GM18499 (cell line): ENCODE measurements around the gene SEMA3B.
"Not testable (repeated sequence)": the region's sequence is repeated elsewhere in the genome, so short reads cannot be mapped to it uniquely, and the experiment has no call there.

Experiments
- ATAC-seq: cut with Tn5 transposase; IDR thresholded peaks from one replicate; pipeline ENCODE4 v1.9.1; 2021; ENCODE audit warnings: moderate number of reproducible peaks; ENCODE audit not compliant: insufficient read depth, unreplicated experiment

SEMA3B gene

GRCh38 chr3:50303013-50303815 is 34.3 kb downstream of the SEMA3B start, which contains the start of gene HYAL1:
TSS of gene HYAL1 (minus strand) at chr3:50303574. CDS start at chr3:50302956, 618 bp downstream.
- ATAC-seq: no peak

- no peak for ATAC-seq
Observed at GRCh38 chr3:50304601-50305000, 35.7 kb downstream of the SEMA3B start.

DNA sequence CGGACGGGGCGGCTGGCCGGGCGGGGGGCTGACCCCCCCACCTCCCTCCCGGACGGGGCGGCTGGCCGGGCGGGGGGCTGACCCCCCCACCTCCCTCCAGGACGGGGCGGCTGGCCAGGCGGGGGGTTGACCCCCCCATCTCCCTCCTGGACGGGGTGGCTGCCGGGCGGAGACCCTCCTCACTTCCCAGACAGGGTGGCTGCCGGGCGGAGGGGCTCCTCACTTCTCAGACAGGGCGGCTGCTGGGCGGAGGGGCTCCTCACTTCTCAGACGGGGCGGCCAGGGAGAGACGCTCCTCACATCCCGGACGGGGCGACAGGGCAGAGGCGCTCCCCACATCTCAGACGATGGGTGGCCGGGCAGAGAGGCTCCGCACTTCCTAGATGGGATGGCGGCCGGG is 43.1 kb downstream of the SEMA3B start:
- not testable (repeated sequence) for ATAC-seq

DNA sequence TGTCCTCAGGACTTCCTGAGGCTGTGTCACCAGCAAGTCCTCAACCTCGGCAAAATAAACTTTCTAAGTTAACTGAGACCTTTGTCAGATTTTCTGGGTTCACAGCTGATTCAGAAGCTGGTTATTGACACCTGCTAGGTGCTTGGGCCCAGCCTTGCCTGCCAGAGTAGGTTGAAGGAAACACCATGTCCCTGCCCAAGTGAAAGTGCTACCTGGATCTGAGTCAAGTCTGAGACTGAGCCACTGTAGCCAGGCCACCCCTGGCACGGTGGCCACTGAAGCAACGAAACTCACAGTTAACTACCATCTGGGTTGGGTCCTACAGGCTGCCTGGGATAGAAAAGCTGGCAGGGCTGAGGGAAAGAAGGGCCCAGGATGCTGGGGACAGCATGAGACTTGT is 45.4 kb downstream of the SEMA3B start:
- no peak for ATAC-seq

- ATAC-seq: no peak
Observed at GRCh38 chr3:50314816-50315215, 45.9 kb downstream of the SEMA3B start.

GRCh38 chr3:50316657-50317242 is 47.8 kb downstream of the SEMA3B start:
- no peak for ATAC-seq

DNA sequence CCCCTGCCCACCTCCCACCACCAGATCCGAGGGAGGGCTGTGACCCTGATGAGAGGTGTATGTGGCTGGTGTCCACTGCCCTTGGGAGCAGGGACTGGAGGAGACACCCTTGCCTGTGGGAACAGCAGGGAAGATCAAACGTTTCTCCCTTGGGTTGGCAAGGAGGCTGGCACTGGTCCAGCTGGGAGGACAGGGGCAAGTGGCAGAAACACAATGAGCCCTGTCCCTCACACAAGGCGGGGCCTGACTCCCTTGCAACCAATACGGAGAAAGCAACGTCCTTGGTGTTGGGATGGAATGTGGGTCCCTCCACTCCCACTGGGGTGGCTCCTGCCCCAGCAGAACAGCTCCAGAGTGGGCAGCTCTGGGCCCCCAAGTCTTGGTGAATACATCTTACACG is 48.4 kb downstream of the SEMA3B start:
- no peak for ATAC-seq

DNA sequence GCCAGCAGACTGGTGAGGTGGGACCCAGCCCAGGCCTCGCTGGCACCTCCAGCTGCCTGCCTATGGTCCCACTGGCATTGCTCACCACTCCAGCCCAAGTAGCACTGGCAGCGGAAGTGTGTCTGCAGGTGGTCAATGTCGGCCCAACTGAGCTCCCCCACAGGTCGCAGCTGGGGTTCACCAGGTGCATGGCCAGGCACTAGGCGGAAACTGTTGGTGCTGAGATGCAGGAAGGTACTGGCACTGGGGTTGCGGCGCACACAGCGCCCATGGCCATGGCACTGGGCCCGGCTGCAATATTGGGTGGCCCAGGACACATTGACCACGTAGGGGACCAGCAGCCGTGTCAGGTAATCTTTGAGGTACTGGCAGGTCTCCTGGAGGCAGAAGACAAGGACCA is 49.2 kb downstream of the SEMA3B start:
- ATAC-seq: no peak

DNA sequence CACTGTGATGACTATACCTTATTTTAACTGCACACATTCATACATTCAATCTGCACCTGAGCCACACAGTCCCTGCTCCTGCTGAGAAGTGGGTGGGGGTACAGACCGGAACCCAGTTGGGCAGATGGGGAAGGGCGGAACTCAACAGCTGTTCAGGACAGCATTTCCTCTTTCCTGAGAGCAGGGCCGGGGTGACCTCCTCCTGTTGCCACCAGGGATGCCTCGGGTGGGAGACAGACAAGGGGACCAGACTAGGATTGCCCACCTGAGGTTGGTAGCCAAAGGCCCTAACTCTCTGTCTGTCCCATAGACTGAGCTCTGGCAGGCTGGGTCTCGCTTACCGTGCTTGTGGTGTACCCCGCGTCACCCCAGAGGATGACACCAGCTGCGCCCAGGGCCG is 49.7 kb downstream of the SEMA3B start:
- no peak for ATAC-seq

DNA sequence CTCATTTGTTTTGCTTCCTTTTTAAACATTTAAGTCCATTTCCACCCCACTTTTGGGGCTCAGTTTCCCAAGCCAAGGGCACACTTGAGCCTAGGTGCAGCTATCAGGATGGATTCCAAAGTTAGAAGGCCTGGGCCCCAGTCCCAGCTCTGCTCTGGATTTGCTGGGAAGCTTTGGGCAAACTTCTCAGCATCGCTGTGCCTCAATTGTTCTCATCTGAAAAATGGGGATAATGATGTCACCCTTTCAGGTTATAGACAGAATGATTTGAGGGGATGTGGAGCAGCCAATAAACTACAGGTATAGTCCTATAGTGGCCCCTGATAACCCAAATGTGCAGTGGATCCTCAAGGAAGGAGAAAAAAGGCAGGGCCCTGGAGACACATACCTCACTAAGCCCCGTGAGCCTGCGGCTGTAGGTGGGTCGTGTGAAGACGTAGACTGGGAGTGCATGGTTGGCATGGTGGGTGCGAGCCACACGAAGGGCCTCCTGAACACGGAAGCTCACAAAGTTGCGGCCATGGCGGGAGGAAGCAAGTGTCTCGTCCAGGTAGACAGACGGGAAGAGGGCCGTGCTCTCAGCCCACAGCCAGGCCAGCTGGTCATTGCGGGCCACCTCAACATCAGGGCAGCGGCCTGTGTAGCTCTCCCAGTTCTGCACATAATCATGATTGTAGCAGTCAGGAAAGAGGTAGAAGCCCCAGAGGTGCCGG is 50.4 kb downstream of the SEMA3B start:
- no peak for ATAC-seq

DNA sequence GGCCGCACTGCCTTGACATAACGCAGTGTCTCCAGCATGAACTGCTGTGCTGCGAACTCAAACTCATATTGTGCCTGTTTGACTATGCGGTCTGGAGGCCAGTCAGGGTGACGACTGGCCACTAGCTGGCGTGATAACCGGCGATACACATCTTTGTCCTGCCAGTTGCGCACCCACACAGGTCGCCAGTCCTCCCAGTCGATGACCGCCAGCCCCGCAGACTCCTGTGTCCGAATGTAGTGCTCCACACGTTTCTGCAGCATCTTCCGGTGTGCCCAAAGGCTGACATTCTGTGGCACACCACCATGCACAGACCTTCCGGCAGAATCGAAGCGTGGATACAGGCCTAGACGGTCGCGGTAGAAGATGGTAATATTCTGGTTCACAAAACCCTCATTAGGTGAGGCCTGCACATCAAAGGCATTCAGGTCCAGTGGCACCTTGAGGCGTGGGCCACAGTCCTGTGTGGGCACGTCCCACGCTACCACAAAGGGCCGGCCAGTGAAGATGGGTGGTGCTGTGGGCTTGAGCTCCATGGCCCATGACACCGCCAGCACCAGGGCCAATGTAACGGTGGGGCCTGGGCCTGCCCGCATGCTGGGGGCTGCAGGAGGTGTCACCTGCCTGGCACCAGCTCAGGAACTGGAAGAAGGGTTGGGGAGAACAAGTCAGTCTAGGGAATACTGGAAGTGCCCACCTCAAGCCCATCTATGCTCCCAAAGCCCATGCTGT is 51.1 kb downstream of the SEMA3B start:
- ATAC-seq: no peak

DNA sequence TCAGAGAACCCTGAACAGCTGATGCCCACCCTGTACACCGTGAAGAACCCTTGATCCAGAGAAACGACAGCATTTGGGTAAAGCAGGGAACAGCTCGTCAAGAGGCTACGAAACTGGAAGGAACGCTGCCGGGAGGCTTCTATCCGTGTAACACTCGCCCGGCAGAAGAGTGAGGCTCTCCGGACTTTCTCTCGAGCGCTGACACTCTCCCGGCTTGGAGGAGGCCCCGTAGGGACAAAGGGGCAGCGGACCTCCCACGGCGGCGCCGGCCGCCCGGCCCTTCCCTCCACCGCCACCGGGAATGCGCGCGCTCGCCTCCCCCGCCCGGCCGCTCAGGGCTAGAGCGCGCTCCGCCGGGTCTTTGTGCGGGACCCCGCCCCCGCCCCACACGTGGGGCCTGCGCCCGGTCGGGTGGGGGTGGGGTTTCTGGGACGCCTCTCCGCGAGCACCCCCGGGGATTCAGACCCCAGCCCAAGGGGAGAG is 51.9 kb downstream of the SEMA3B start:
- ATAC-seq: no peak

DNA sequence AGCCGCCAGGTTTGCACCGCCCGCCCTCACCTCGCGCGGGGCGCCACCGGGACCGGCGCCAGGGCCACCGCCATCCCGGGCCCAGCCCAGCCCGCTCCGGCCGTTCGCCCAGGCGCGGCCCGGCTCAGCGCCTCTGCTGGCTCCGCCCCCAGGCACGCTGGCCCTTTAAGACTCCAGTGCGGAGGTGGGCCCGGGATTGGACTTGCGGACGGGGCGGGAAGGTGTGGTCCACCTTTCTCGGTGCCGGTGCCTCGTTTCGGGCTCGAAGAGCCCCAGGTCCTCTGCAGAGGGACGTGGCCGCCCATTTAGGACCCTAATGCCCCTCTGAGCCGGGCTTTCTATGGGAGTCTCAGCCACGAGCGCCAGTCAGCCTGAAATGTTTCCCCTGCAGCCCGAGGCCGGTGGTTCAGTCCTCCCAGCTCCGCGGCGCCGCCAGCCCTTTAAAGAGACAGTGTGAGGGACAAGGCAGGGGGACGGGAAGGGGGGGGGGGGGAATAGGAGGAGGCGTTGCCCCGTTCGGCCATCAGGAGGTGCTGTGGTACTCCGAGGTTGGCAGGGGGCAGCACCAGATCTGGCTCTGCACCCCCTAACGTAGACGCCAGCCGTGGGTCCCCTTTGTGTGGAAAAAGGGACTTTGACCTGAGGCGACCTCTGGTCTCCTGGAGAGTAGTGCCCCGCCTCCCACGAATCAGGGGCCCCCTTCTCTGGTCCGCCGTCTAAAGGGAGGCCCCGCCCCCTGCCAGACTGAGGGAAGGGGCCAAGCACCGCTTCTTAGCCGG is 52.6 kb downstream of the SEMA3B start:
- no peak for ATAC-seq

DNA sequence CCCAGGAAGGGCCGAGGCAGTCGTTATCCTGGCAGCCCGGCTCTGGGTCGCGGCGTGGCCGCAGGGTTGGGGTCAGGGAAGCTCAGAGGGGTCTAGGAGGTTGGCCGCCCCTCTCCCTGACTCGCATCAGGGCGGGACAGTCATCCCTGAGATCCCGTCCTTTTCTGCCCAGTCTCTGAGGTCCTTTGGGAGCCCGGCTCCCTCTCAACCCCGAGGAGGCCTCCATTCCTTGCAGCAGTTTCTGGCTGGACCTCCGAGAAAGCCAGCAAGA is 53.1 kb downstream of the SEMA3B start:
- ATAC-seq: no peak

- no peak for ATAC-seq
Observed at GRCh38 chr3:50322386-50323091, 53.6 kb downstream of the SEMA3B start, which contains the start of gene HYAL2. TSS of gene HYAL2 (minus strand) at chr3:50322745. CDS start at chr3:50320489, 2,256 bp downstream.

DNA sequence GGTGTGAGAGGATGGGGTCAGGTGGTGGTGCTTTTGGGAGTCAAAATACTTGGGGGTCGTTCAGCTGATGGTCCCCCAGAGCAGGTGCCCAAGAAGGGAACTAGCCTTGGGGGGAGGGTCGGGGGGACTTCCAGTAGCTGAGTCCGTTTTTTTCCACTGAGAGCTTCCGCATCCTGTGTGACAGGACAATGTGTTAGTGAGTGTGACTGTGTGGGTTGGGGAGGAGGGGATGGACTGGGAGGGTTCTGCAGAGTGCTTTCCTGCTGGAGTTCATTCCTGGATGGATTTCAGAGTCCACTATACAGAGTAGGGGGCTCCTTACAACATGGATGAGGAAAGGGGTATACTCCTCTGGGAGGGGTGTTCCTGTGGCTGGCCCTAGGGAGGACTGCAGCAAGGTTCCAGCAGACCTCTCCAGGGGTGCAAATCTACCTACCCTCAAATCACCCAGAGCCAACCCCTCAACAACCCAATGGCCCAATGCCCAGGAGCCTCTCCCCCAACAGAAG is 54.2 kb downstream of the SEMA3B start:
- no peak for ATAC-seq

DNA sequence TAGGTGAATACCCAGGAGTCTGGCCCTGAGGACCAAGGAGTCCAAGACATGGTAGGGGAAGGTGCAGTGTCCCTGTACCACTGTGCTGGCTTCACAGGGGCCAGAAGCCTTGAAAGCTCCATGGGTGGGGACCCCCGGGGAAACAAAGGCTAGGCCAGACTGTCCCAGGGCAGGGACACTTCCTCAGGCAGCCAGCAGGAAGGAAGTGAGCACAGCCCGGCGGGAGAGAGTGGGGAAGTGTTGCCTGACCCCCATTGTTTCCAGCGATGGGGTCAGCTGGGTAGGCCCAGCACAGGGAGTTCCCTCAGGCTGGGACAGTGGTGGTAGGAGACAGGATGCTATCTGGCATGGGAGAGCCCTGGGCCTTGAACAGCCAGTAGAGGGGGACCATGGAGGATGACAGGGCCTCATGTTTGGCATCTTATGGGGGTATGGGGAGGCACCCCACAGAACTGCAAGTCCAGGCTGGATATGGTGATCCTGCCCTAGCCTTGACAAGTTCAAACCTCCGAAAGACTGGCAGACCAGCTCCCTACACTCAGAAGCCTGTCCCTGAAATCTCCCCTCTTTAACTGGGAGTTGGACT is 54.8 kb downstream of the SEMA3B start:
- no peak for ATAC-seq

- no peak for ATAC-seq
Observed at GRCh38 chr3:50324351-50325112, 55.6 kb downstream of the SEMA3B start.
